Cortex of kidney (tissue), 1 donor: ENCODE results near the gene SLC9A9.
"Not testable (repeated sequence)": the region's sequence is repeated elsewhere in the genome, so short reads cannot be mapped to it uniquely, and the experiment has no call there.

ENCODE experiments used
- DNase-seq: peaks from one replicate; lab custom pipeline; 2025; lab: John Stamatoyannopoulos, UW

Gene SLC9A9

DNA sequence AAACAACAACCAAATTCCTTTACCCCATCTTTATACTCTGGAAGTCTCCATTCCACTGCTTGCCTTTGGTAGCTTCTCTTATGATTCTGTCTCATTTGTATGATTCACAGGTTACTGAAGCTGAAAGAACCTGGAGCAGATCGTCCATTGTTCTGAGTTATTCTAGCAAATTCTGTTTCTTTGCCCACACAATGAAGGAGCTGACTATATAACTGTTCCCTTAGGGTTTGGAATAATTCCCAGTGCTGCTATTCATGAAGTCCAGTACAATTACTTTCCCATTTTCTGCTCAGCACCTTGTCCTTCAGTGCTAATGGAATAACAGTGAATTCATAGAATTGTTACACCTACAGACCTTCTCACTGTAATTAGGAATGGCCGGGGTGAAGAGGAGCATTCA lies 560.9 kb downstream of the SLC9A9 start:
- no peak for DNase-seq

DNA sequence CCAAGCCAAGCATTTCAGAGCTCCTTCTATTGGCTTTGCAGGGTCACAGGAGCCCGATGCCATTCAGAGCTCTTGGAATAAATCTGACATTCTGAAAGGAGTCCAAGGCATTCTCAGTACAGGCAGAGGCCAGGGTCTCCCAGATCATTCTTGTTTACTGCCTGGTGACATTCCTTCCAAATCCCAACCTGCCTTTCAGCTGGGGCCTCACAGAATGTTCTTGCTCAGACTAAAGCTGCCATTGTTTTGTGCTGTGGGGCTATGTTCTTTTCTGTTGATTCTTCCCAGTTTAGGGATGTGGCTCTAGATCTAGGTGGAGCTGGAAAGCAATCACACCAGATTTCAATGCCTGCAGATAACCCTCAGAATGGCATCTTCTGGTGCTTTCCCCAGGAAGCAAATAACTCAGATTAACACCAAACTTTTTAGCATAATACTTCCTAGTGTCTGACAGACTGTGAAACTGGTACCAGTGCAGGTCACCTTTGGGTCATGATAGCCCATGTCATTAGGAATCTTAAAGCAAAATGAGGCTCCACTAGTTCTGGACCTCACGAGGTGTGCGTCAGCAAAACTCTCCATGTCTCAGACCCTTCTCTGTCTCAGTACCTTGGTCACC lies 561.8 kb downstream of the SLC9A9 start:
- DNase-seq, result no peak

GRCh38 chr3:143283432-143284128 lies 564.7 kb downstream of the SLC9A9 start:
- DNase-seq, result no peak

DNA sequence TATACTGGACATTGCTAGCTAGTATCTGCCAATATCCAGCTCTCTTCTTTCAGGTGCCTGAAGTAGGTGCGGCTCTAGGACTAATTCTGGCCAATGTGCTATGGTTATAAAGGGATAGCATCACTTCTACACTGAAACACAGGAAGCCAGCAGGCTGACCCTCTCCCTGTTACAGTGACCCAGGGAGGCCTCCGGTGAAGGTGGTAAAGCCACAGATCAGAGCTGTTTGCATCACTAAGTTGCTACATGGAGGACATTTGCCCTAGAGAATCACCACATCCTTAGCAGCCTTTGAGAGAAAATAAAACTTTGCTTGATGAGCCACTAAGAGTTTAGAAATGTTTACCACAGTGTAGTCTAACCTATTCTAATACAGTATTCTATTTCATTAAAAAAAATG lies 567.3 kb downstream of the SLC9A9 start:
- DNase-seq, result no peak

GRCh38 chr3:143279567-143279966 lies 568.7 kb downstream of the SLC9A9 start:
- not testable (repeated sequence) for DNase-seq

GRCh38 chr3:143278721-143279120 lies 569.5 kb downstream of the SLC9A9 start:
- DNase-seq, result no peak

GRCh38 chr3:143277531-143277930 lies 570.7 kb downstream of the SLC9A9 start:
- no peak for DNase-seq

DNA sequence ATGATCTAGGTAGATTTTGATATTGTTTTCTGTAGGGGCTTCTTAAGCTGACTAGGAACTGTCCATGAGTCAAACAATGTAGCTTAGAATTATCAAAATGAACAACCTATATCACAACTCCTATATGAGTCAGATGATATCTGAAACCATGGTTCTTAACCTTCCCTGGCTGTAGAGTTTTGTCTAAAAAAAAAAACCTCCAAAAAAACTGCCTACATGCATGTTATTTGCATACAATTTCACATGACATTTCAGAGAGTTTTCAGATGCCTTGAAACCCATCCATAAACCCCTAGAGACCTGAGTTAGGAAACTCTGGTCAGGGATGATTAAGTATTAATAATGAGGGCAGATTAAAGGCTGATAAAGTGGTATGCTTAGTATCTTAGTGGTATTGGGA lies 571.7 kb downstream of the SLC9A9 start:
- no peak for DNase-seq

GRCh38 chr3:143273975-143274690 lies 574.1 kb downstream of the SLC9A9 start:
- no peak for DNase-seq

GRCh38 chr3:143271136-143271535 lies 577.1 kb downstream of the SLC9A9 start:
- DNase-seq, result no peak

- no peak for DNase-seq
Observed at GRCh38 chr3:143269741-143270140, 578.5 kb downstream of the SLC9A9 start.

DNA sequence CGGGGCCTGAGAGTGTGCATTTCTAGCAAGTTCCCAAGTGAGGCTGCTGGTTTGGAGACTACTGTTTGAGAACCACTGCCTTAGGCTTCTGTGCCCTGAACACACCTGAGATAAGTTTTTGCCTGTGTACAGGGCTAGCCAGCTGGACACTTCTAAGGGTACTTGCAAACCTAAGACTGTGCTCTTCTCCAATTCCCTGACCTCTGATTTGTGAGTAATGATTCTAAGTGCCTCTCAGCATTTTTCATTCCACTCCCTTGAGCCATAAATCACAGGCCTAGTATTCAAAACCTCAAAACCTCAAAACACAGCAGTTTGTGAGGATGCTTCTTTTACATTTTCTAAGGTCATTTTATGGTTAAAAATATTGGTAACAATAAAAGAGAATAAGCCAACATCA lies 580.3 kb downstream of the SLC9A9 start:
- DNase-seq, result no peak

DNA sequence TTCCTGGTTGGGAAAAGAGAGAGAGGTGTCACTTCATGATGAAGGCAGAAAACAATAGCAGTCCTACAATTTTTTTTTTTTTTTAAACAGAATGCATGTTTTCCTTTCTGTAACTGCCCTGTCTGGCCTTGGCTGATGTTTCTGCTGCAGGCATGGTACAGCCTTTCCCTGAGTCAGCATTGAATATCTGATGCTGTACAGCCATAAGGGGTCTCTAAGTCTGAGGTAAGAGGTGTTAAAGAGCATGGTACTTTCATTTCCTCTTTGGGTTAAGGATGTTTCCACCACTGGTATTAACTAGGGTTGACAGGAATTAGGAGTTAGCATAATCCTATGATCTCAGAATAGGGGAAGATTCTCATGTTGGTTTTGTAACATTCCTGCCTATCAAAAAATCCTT lies 581.3 kb downstream of the SLC9A9 start:
- no peak for DNase-seq

GRCh38 chr3:143266511-143266910 lies 581.8 kb downstream of the SLC9A9 start:
- no peak for DNase-seq

GRCh38 chr3:143265501-143266070 lies 582.7 kb downstream of the SLC9A9 start:
- no peak for DNase-seq

GRCh38 chr3:143263852-143264513 lies 584.3 kb downstream of the SLC9A9 start:
- no peak for DNase-seq

DNA sequence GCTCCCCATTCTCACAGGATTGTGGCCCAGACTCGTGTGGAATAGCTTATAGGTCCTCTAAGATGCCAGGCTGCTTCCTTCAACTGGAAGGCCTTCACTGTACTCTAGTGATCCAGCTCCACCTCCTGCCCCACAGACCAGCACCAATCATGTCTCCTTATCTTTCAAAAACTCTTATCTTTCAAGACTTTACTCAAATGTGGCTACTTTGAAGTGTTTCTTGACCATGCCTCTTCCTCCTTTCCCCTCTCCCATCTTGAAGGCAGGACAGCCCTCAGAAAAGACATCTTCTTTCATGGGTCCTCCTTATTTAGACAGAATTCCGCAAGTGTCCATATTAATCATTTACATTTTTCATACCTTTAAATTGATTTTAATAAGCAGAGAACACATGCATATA lies 586.4 kb downstream of the SLC9A9 start:
- no peak for DNase-seq

- no peak for DNase-seq
Observed at GRCh38 chr3:143258692-143259091, 589.6 kb downstream of the SLC9A9 start.

GRCh38 chr3:143256416-143256815 lies 591.9 kb downstream of the SLC9A9 start:
- no peak for DNase-seq

DNA sequence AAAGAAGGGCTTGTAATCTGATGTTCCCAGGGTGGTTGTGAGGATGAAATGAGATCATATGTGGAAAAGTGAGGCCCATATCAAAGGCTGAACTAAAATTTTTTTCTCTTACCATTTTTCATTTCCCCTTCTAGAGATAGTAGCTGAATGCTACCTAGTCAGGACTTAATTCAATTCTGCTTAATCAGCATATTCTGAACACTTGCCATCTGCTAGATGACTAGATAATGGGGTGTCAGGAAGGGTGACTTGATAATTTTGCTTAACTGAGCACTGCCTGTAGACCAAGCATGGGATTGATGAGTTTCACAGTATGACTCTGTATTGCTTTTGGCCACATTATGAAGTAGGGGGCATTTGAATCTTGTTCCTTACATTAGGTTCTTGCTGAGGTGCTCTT lies 592.5 kb downstream of the SLC9A9 start:
- DNase-seq, result no peak

DNA sequence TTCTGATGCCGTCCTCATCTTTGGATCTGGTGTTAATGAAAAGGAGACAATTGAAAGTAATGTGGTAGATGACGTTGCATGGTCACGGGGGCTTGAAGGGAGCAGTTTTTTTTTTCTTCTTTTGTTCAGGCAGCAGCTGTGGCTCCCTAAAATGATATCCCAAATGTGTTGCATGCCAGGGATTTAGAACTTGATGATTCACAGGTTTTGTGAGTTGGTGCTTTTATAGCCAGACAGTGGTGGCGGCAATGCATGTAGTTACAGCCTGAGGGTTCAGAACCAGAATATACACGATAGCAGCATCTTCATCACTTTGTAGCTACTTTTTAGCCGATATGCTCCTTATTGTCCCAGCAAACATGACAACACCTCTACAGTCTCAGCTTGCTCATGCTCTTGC lies 595.3 kb downstream of the SLC9A9 start:
- no peak for DNase-seq

- no peak for DNase-seq
Observed at GRCh38 chr3:143249014-143249413, 599.3 kb downstream of the SLC9A9 start.
